ENCODE measurements around the gene FYB2.

- no peak for TF ChIP-seq PKNOX1 (IDR thresholded peaks at IDR 0.05)
- no peak for TF ChIP-seq FOXM1 (IDR thresholded peaks at IDR 0.05; ENCODE audit: borderline replicate concordance)
- TF ChIP-seq TARDBP (IDR thresholded peaks at IDR 0.05), result no peak
- TF ChIP-seq SUZ12 (IDR thresholded peaks at IDR 0.05), result no peak
- no peak for TF ChIP-seq FOXA1 (IDR thresholded peaks at IDR 0.05)
- no peak for TF ChIP-seq SP1 (IDR thresholded peaks at IDR 0.05)
- TF ChIP-seq CTBP1 (IDR thresholded peaks at IDR 0.05; ENCODE audit: borderline replicate concordance), result no peak
Observed at GRCh38 chr1:56777972-56778371, 41.2 kb downstream of the FYB2 start.
